MCF 10A (cell line): ENCODE data around the gene SGSM1. TPM values are rescaled to one million over a fixed set of nuclear protein-coding genes. Genes with fewer than 3 reads are reported as not detected.

Experiments used
- BruUV-seq: library from RNA; stranded (reverse); fragments of 400-500 nt; replicated peaks from 2 replicates; lab custom pipeline; 2021; lab: Mats Ljungman, UMichigan
- CTCF ChIA-PET: fragments of 300-600 bp; sonication (Branson Sonifier 250); formaldehyde crosslinking; extraction: SDS; loops from one replicate; lab custom pipeline; 2021; ENCODE audit warnings: antibody characterized with exemption, inconsistent platforms; lab: Yijun Ruan, JAX
- POLR2A ChIA-PET: fragments of 300-600, 350-650 bp; sonication (Branson Sonifier 250); formaldehyde crosslinking; extraction: SDS; loops from one replicate; lab custom pipeline; 2020; ENCODE audit warnings: antibody characterized with exemption, inconsistent platforms; lab: Yijun Ruan, JAX
- DNase-seq: peaks from one replicate; pipeline ENCODE4 v3.0.0-alpha.2; 2018; ENCODE audit not compliant: unreplicated experiment
- H3K27ac Mint-ChIP-seq: one replicate; pipeline ENCODE4 v1.8.0; 2022; ENCODE audit warnings: mild to moderate bottlenecking, low read depth, mixed read lengths; ENCODE audit not compliant: unreplicated experiment
- H3K27me3 Mint-ChIP-seq: one replicate; pipeline ENCODE4 v1.8.0; 2022; ENCODE audit warnings: mixed read lengths; ENCODE audit not compliant: insufficient read depth, unreplicated experiment
- H3K36me3 Mint-ChIP-seq: one replicate; pipeline ENCODE4 v1.8.0; 2022; ENCODE audit warnings: mild to moderate bottlenecking, moderate library complexity, mixed read lengths; ENCODE audit not compliant: insufficient read depth, unreplicated experiment
- H3K4me1 Mint-ChIP-seq: one replicate; pipeline ENCODE4 v1.8.0; 2022; ENCODE audit warnings: mixed read lengths; ENCODE audit not compliant: insufficient read depth, unreplicated experiment
- H3K4me3 Mint-ChIP-seq: one replicate; pipeline ENCODE4 v1.8.0; 2022; ENCODE audit warnings: mild to moderate bottlenecking, moderate library complexity, mixed read lengths; ENCODE audit not compliant: unreplicated experiment
- H3K9me3 Mint-ChIP-seq: one replicate; pipeline ENCODE4 v1.8.0; 2022; ENCODE audit warnings: mixed read lengths; ENCODE audit not compliant: unreplicated experiment
- intact Hi-C: fragments of 100-400 bp; cut with micrococcal nuclease; formaldehyde crosslinking; loops from 2 replicates; pipeline ENCODE4 v1.14.1; 2022
- total RNA-seq: library from RNA; stranded (reverse); gene quantifications from 2 replicates; pipeline ENCODE4 v1.2.3, GENCODE V29; 2022
- TF ChIP-seq, protein P1 (sequence below): fragments of 200-600 bp; IDR thresholded peaks from one replicate; pipeline ENCODE4 v1.8.0; 2022; ENCODE audit warnings: antibody characterized with exemption, mild to moderate bottlenecking; ENCODE audit not compliant: unreplicated experiment

The SGSM1 gene
- total RNA-seq, 1 experiment from 2014 or later, result 0.14 TPM

DNA sequence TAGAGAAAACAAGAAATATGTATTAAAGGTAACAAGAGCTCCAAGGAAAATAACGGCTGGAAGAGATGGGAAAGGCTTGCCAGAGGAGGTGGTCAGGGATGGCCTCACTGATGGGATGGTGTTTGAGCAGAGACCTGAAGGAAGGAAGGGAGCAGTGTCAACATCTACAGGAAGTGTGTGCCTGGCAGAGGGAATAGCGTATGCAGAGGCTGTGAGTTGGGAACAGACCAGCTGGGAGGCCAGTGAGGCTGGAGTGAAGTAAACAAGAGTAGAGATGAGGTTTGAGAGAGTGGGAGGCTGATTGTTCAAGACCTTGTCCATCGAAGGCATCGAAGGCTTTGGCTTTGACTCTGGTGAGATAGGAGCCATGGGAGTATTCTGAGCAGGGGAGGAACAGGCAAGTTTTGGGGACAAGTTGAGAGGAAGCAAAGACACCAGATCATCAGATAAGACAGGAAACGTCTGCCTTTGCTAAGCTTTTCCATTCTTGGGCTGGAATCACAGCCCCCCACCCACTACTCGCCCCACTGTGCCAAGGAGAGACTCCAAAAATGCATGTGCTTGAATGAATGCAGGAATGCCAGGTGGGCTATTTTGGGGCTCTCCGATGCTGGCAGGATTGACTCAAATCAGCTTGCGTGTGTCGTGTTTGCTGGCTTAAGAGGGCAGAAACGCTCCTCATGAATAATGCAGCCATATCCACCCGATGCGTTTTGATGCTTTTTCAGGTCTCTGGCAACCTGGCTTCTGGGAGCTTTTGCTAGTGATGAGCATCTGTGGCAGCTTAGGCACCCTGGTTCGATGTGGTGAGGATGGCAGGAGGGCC, 7.2 kb downstream of the SGSM1 start:
- no peaks in the 10 kb centered on the region for H3K4me1 Mint-ChIP-seq
- POLR2A ChIA-PET, result no interaction called here
- H3K27me3 Mint-ChIP-seq, result peaks cover 81% of the 10 kb centered on the region
- TF ChIP-seq, protein P1, sequence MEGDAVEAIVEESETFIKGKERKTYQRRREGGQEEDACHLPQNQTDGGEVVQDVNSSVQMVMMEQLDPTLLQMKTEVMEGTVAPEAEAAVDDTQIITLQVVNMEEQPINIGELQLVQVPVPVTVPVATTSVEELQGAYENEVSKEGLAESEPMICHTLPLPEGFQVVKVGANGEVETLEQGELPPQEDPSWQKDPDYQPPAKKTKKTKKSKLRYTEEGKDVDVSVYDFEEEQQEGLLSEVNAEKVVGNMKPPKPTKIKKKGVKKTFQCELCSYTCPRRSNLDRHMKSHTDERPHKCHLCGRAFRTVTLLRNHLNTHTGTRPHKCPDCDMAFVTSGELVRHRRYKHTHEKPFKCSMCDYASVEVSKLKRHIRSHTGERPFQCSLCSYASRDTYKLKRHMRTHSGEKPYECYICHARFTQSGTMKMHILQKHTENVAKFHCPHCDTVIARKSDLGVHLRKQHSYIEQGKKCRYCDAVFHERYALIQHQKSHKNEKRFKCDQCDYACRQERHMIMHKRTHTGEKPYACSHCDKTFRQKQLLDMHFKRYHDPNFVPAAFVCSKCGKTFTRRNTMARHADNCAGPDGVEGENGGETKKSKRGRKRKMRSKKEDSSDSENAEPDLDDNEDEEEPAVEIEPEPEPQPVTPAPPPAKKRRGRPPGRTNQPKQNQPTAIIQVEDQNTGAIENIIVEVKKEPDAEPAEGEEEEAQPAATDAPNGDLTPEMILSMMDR, result no peak
- H3K27ac Mint-ChIP-seq, result no peak overlapping the region
- no TSS peak for BruUV-seq
- intact Hi-C loops, result no loop called here
- CTCF ChIA-PET, result interaction anchor here (0.7 to 3.4 kb wide), 4 partner anchors 10 to 125 kb away, joined by 3 to 19 read pairs (median 4); no protein-coding TSS in a partner anchor
- H3K4me3 Mint-ChIP-seq, result no peak overlapping the region
- DNase-seq, result no peak
- no peaks in the 10 kb centered on the region for H3K36me3 Mint-ChIP-seq
- peaks cover 10% of the 10 kb centered on the region for H3K9me3 Mint-ChIP-seq

DNA sequence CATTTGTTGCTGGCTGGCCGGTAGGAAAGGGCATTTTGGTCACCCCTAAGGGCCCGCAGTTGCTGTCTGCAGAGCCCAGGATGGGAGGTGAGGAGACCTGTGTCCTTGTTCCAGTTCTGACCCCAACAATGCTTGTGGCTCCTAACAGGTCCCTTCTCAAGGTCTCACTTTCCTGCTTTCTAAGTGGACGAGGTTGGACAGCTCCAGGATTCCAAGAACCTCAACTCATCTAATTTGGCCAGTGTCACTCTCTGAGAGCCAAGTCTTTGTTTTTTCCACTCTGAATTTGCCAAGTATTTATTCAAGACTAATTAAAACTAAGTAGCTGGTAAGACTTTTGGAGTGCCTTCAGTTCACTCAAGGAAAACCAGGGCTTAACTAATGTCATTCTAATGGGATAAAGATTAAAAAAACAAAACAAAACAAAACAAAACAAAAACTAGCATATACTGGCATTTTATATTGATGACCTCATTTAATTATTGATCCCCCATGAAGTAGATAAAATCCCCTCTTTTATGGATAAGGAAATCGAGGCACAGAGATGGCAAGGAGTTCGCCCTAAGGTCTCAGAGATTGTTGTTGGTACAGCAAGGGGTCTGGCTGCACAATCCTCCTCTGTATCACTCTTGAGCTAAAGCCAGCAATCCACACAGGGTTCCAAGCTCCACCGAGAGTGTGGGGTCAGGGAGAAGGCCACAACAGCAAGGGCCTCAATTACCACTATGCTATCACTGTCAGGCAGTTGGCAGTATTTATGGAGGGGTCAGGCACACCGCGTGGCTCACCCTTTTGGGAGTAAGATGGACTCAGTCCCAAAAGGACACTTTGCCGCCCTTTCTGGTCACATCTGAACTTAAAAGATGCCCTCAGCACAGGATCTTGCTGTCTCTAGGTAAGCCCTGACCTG, 8.1 kb downstream of the SGSM1 start:
- peaks cover 10% of the 10 kb centered on the region for H3K9me3 Mint-ChIP-seq
- ChIA-PET CTCF (interaction anchor here (1.5 to 3.4 kb wide), 2 partner anchors 11 to 45 kb away, joined by 5 to 19 read pairs; no protein-coding TSS in a partner anchor), POLR2A (no interaction called here)
- H3K27me3 Mint-ChIP-seq, result peaks cover 74% of the 10 kb centered on the region
- no peak for DNase-seq
- intact Hi-C loops, result no loop called here
- H3K4me3 Mint-ChIP-seq, result no peak overlapping the region
- no peaks in the 10 kb centered on the region for H3K36me3 Mint-ChIP-seq
- H3K27ac Mint-ChIP-seq, result no peak overlapping the region
- BruUV-seq, result no TSS peak
- no peaks in the 10 kb centered on the region for H3K4me1 Mint-ChIP-seq
- TF ChIP-seq, protein P1, result no peak

DNA sequence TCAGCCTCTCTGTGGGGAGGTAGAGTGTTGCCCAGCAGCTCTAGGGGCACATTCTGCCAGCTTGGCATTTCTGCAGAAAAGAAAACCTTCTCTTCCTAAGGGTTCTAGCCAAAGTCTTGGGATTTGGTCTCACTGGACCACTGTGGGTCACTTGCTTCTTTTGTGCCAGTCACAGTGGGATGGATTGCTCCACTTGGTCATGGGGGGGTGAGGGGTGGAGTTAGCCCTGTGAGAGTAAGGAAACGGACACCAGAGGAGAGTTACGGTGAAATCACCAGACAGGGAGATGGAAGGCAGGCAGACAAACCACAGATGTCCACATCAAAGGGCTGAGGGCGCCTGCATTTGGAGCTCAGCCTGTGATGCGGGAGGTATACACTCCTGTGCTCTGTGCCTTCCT, 10.8 kb downstream of the SGSM1 start:
- H3K4me3 Mint-ChIP-seq, result no peak overlapping the region
- intact Hi-C loops, result no loop called here
- DNase-seq, result no peak
- no peaks in the 10 kb centered on the region for H3K36me3 Mint-ChIP-seq
- no peak overlapping the region for H3K27ac Mint-ChIP-seq
- TF ChIP-seq, protein P1, result no peak
- H3K4me1 Mint-ChIP-seq, result no peaks in the 10 kb centered on the region
- BruUV-seq, result no TSS peak
- H3K27me3 Mint-ChIP-seq, result peaks cover 67% of the 10 kb centered on the region
- H3K9me3 Mint-ChIP-seq, result peaks cover 10% of the 10 kb centered on the region
- ChIA-PET CTCF (interaction anchor here (0.6 to 1.9 kb wide), 4 partner anchors 14 to 47 kb away, joined by 3 to 7 read pairs (median 5); no protein-coding TSS in a partner anchor), POLR2A (interaction anchor here (0.6 kb wide), 1 partner anchor 727 kb away, joined by 4 read pairs; no protein-coding TSS in a partner anchor)

DNA sequence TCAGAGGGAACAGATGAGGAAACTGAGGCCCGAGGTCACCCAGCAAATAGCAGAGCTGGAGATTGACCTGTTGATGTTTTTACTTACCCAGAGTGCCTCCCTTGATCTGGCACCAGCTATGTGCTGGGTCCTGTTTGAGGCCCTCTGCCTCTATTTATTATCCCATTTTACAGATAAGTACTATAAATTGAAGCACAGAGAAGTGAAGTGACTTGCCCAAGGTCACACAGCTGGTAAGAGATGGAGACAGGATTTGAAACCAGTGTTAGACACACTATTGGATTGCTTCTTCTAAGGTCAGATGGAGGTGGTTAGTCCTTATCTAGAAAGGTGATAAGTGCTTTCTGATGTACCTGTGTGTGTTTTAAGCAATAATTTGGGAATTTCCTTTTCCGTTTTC, 13.5 kb downstream of the SGSM1 start:
- Mint-ChIP-seq H3K27ac (no peak overlapping the region), H3K4me1 (no peaks in the 10 kb centered on the region), H3K36me3 (no peaks in the 10 kb centered on the region), H3K4me3 (no peak overlapping the region), H3K27me3 (peaks cover 66% of the 10 kb centered on the region), H3K9me3 (peaks cover 10% of the 10 kb centered on the region)
- no TSS peak for BruUV-seq
- POLR2A ChIA-PET, result no interaction called here
- CTCF ChIA-PET, result no interaction called here
- TF ChIP-seq, protein P1, result no peak
- DNase-seq, result no peak
- intact Hi-C loops, result no loop called here
